Smooth muscle cell (in vitro differentiated cells): Measurements from ENCODE around the gene CASP7. TPM values are rescaled to one million over a fixed set of nuclear protein-coding genes. Genes with fewer than 3 reads are reported as not detected.

Source experiments
- DNase-seq: peaks from one replicate; lab custom pipeline; 2025; ENCODE audit not compliant: unreplicated experiment; lab: John Stamatoyannopoulos, UW
- H2AFZ ChIP-seq: fragments of 200-600 bp; sonication (generic); 2 replicates; pipeline ENCODE4 v1.6.0; 2016; ENCODE audit warnings: antibody characterized with exemption, low read depth, mild to moderate bottlenecking
- H3F3A ChIP-seq: fragments of 200-600 bp; sonication (generic); 2 replicates; pipeline ENCODE4 v1.6.0; 2017; ENCODE audit warnings: antibody characterized with exemption, low read depth
- H3K27ac ChIP-seq: fragments of 200-600 bp; sonication (generic); 2 replicates; pipeline ENCODE4 v1.5.1; 2016; ENCODE audit warnings: low read depth, mild to moderate bottlenecking
- H3K27me3 ChIP-seq: fragments of 200-600 bp; sonication (generic); 2 replicates; pipeline ENCODE4 v1.6.1; 2016; ENCODE audit warnings: low read depth, mild to moderate bottlenecking
- H3K36me3 ChIP-seq: fragments of 200-600 bp; sonication (generic); 2 replicates; pipeline ENCODE4 v1.5.1; 2016; ENCODE audit warnings: low read depth
- H3K4me1 ChIP-seq: fragments of 200-600 bp; sonication (generic); 2 replicates; pipeline ENCODE4 v1.5.1; 2016; ENCODE audit warnings: low read depth
- H3K4me2 ChIP-seq: fragments of 200-600 bp; sonication (generic); 2 replicates; pipeline ENCODE4 v1.6.0; 2016; ENCODE audit warnings: mild to moderate bottlenecking
- H3K4me3 ChIP-seq: fragments of 200-600 bp; sonication (generic); 2 replicates; pipeline ENCODE4 v1.5.1; 2016; ENCODE audit warnings: mild to moderate bottlenecking
- H3K79me2 ChIP-seq: fragments of 200-600 bp; sonication (generic); 2 replicates; pipeline ENCODE4 v1.6.0; 2016; ENCODE audit warnings: low read depth, mild to moderate bottlenecking
- H3K9ac ChIP-seq: fragments of 200-600 bp; sonication (generic); 2 replicates; pipeline ENCODE4 v1.6.0; 2016; ENCODE audit warnings: low read depth
- H3K9me3 ChIP-seq: fragments of 200-600 bp; sonication (generic); replicated peaks from 2 replicates; pipeline ENCODE4 v1.5.1; 2016; ENCODE audit warnings: low read depth
- H4K20me1 ChIP-seq: fragments of 200-600 bp; sonication (generic); 2 replicates; pipeline ENCODE4 v1.6.0; 2016; ENCODE audit warnings: low read depth
- CTCF ChIP-seq: fragments of 200-600 bp; sonication (generic); IDR thresholded peaks from 2 replicates; pipeline ENCODE4 v1.5.1; 2017; ENCODE audit warnings: borderline replicate concordance, mild to moderate bottlenecking, antibody characterized with exemption; ENCODE audit not compliant: insufficient read depth, poor library complexity, severe bottlenecking
- WGBS: methylation state at CpG from one replicate; pipeline ENCODE4 v1.1.7; 2016; ENCODE audit warnings: low lambda C conversion rate; 5-methylcytosine and 5-hydroxymethylcytosine counted together
- polyA plus RNA-seq: library from polyadenylated mRNA; unstranded; fragments of >200 nt; fragmentation: Nextera tagmentation; extraction: Ambion mirVana; gene quantifications from 2 replicates; pipeline ENCODE4 v1.2.1, GENCODE V29; 2016
- total RNA-seq: library from RNA; depleted of rRNA; stranded (reverse); fragments of >200 nt; gene quantifications from 2 replicates; pipeline ENCODE4 v1.2.3, GENCODE V29; 2014

CASP7 gene
- total and polyA plus RNA-seq, 2 experiments from 2014 or later, result 16.2 to 21.5 TPM

DNA sequence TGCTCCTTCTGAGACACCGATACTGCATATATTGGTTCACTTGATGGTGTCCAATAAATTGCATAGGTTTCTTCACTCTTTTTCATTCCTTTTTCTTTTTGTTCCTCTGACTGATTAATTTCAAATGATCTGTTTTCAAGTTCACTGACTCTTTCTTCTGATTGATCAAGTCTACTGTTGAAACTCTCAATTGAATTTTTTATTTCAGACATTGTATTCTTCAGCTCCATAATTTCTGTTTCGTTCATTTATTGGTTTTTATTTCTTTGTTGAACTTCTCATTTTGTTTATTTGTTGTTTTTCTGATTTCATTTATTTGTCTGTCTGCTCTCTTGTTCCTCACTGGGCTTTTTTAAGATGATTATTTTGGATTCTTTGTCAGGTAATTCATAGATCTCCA lies 13.6 kb downstream of the CASP7 start:
- no peak overlapping the region for H3K4me3 ChIP-seq
- no peaks in the 10 kb centered on the region for H3K27me3 ChIP-seq
- no peak for DNase-seq
- no peak overlapping the region for H2AFZ ChIP-seq
- no peak overlapping the region for H3K4me2 ChIP-seq
- no peaks in the 10 kb centered on the region for H3F3A ChIP-seq
- no peaks in the 10 kb centered on the region for H3K4me1 ChIP-seq
- H3K9ac ChIP-seq, result no peak overlapping the region
- H3K79me2 ChIP-seq, result peaks cover 4% of the 10 kb centered on the region
- H3K36me3 ChIP-seq, result no peaks in the 10 kb centered on the region
- H3K9me3 ChIP-seq, result peaks cover 11% of the 10 kb centered on the region
- no peaks in the 10 kb centered on the region for H4K20me1 ChIP-seq
- no peak overlapping the region for H3K27ac ChIP-seq
- WGBS, result 92% methylated on average over 2 of the region's 2 CpGs
- TF ChIP-seq CTCF, result no peak

DNA sequence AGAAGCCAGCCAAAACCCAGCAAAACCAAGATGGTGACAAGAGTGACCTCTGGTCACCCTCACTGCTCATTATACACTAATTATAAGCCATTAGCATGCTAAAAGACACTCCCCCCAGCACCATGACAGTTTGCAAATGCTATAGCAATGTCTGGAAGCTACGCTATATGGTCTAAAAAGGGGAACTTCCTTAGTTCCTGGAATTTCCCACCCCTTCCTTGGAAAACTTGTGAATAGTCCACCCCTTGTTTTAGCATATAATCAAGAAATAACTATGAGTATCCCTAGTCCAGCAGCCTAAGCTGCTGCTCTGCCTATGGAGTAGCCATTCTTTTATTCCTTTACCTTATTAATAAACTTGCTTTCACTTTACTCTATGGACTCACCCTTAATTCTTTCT lies 16.0 kb downstream of the CASP7 start:
- Histone ChIP-seq H4K20me1 (no peaks in the 10 kb centered on the region), H3K9ac (no peak overlapping the region), H3K4me2 (no peak overlapping the region), H3K79me2 (peaks cover under 1% of the 10 kb centered on the region), H3K36me3 (no peaks in the 10 kb centered on the region), H3K27me3 (no peaks in the 10 kb centered on the region), H3K9me3 (peaks cover 11% of the 10 kb centered on the region), H3K4me1 (no peaks in the 10 kb centered on the region), H2AFZ (no peak overlapping the region), H3K4me3 (no peak overlapping the region), H3K27ac (no peak overlapping the region), H3F3A (no peaks in the 10 kb centered on the region)
- no peak for DNase-seq
- no peak for TF ChIP-seq CTCF
- WGBS, result 100% methylated on average over 1 of the region's 1 CpG

DNA sequence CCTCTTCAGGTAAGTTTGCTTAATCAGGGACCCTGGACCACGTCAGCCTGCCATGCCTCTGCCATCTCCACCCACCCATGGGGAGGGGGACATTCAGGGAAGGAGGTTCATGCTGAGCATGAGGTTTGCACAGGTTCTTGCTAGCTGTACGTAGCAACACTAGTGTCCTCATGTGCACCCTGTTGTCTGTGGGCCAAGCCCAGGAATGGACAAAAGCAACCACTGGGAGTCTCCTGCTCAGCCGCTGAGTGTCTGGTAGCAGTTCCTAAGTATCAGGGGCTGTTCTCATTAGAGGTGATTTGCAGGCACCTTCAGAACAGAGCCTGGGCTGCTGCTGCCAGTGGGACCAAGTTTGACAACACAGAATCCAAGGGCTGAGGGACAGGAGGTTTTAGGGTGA lies 17.9 kb downstream of the CASP7 start:
- no peaks in the 10 kb centered on the region for H3K36me3 ChIP-seq
- H3K4me3 ChIP-seq, result no peak overlapping the region
- H4K20me1 ChIP-seq, result no peaks in the 10 kb centered on the region
- no peak for DNase-seq
- no peaks in the 10 kb centered on the region for H3F3A ChIP-seq
- H3K9me3 ChIP-seq, result peaks cover 11% of the 10 kb centered on the region
- H3K9ac ChIP-seq, result no peak overlapping the region
- no peaks in the 10 kb centered on the region for H3K27me3 ChIP-seq
- H3K27ac ChIP-seq, result no peak overlapping the region
- no peak overlapping the region for H3K4me2 ChIP-seq
- 100% methylated on average over 3 of the region's 3 CpGs for WGBS
- no peaks in the 10 kb centered on the region for H3K79me2 ChIP-seq
- no peak overlapping the region for H2AFZ ChIP-seq
- no peaks in the 10 kb centered on the region for H3K4me1 ChIP-seq
- TF ChIP-seq CTCF, result no peak

DNA sequence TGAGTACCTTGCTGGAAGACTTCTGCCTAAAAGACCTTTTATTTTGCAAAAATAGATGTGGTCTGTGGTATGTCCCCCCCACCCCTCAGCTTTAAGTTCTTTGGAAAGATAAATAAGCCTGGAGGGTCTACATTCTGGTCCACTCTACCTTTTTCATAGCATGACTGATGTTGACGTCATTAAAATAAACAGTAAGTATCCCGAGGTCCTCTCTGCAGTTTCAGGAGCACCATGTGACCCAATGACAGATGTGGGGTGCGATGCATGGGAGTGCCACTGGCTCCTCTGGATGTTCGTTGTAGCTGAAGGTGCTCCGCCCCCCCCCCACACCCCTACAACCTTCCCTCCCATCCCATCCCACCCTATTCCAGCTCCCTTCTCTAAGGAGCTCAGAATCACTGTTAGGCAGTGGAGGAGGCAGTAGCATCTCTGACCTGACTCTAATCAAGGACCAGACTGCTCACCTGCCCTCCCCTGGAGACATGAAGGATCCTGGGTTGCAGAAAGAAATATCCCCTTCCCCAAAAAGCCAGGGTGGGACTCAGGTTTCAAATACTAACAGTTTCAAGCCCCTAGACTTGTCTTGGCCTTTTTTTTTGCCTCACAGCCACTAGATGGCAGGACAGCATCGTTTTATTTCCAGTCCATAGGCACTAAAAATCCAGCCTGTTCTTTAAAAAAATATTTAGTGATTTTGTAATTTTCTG lies 25.1 kb downstream of the CASP7 start:
- Histone ChIP-seq H2AFZ (no peak overlapping the region), H3K27ac (no peak overlapping the region), H4K20me1 (peaks cover 30% of the 10 kb centered on the region), H3K27me3 (no peaks in the 10 kb centered on the region), H3K79me2 (no peaks in the 10 kb centered on the region), H3K4me2 (no peak overlapping the region), H3K4me1 (peaks cover 3% of the 10 kb centered on the region), H3F3A (peaks cover 10% of the 10 kb centered on the region), H3K4me3 (no peak overlapping the region), H3K9me3 (no peaks in the 10 kb centered on the region), H3K9ac (no peak overlapping the region), H3K36me3 (no peaks in the 10 kb centered on the region)
- peak; percentile 79 for TF ChIP-seq CTCF
- DNase-seq, result no peak
- 47% methylated on average over 6 of the region's 6 CpGs for WGBS
